Epithelial cell of umbilical artery (primary cell): ENCODE measurements around the gene OR51B5. TPM values are rescaled to one million over a fixed set of nuclear protein-coding genes. Genes with fewer than 3 reads are reported as not detected.

Experiments used
- total RNA-seq: library from RNA; depleted of rRNA; stranded (reverse); fragments of >200 nt; gene quantifications from 2 replicates; pipeline ENCODE4 v1.2.3, GENCODE V29; 2014

OR51B5 gene
- total RNA-seq = not detected in 2 replicates

GRCh38 chr11:5343474-5344335, at the start of gene OR51B5:
TSS of gene OR51B5 (minus strand) at chr11:5343524. CDS start at chr11:5343524, 0 bp downstream.

GRCh38 chr11:5383576-5383975, 40.3 kb upstream of the OR51B5 start, which contains the start of gene OR51M1:
TSS of gene OR51M1 (plus strand) at chr11:5383812. CDS start at chr11:5389399, 5,587 bp downstream.

GRCh38 chr11:5351208-5351607, 7.9 kb upstream of the OR51B5 start, which contains the start of gene OR51B6:
TSS of gene OR51B6 (plus strand) at chr11:5351508. CDS start at chr11:5351508, 0 bp downstream.

GRCh38 chr11:5324197-5324596, 19.1 kb downstream of the OR51B5 start, which contains the start of gene OR51B2:
TSS of gene OR51B2 (minus strand) at chr11:5324297. CDS start at chr11:5324297, 0 bp downstream.

GRCh38 chr11:5301846-5302245, 41.5 kb downstream of the OR51B5 start, which contains the start of gene OR51B4:
TSS of gene OR51B4 (minus strand) at chr11:5301946. CDS start at chr11:5301946, 0 bp downstream.

Other genes with a start within 250 kb of the OR51B5 start
- not detected in 2 replicates for gene OR52A5, start 205.2 kb downstream of the OR51B5 start, total RNA-seq
- not detected in 2 replicates for gene OR52A1, start 188.8 kb downstream of the OR51B5 start, total RNA-seq
- gene OR51V1, start 142.8 kb downstream of the OR51B5 start, total RNA-seq = not detected in 2 replicates
- gene HBB, start 116.5 kb downstream of the OR51B5 start, total RNA-seq = not detected in 2 replicates
- not detected in 2 replicates for gene HBD, start 109.0 kb downstream of the OR51B5 start, total RNA-seq
- not detected in 2 replicates for gene HBG1, start 93.7 kb downstream of the OR51B5 start, total RNA-seq
- gene HBG2, start 88.7 kb downstream of the OR51B5 start, total RNA-seq = not detected in 2 replicates
- gene HBE1, start 73.6 kb downstream of the OR51B5 start, total RNA-seq = not detected in 2 replicates
- not detected in 2 replicates for gene OR51B4, start 41.6 kb downstream of the OR51B5 start, total RNA-seq
- gene OR51B2, start 19.2 kb downstream of the OR51B5 start, total RNA-seq = not detected in 2 replicates
- not detected in 2 replicates for gene OR51B6, start 8.0 kb upstream of the OR51B5 start, total RNA-seq
- not detected in 2 replicates for gene OR51M1, start 40.3 kb upstream of the OR51B5 start, total RNA-seq
- not detected in 2 replicates for gene OR51Q1, start 78.6 kb upstream of the OR51B5 start, total RNA-seq
- gene OR51I1, start 98.0 kb upstream of the OR51B5 start, total RNA-seq = not detected in 2 replicates
- not detected in 2 replicates for gene OR51I2, start 105.8 kb upstream of the OR51B5 start, total RNA-seq
- not detected in 2 replicates for gene OR52D1, start 145.2 kb upstream of the OR51B5 start, total RNA-seq
- gene UBQLN3, start 166.4 kb upstream of the OR51B5 start, total RNA-seq = not detected in 2 replicates
- gene UBQLNL, start 173.2 kb upstream of the OR51B5 start, total RNA-seq = not detected in 2 replicates
- gene OR52H1, start 205.0 kb upstream of the OR51B5 start, total RNA-seq = not detected in 2 replicates
- not detected in 2 replicates for gene OR52B6, start 237.4 kb upstream of the OR51B5 start, total RNA-seq